Measurements from ENCODE around the gene CXCR6. TPM values are rescaled to one million over a fixed set of nuclear protein-coding genes. Genes with fewer than 3 reads are reported as not detected.

The CXCR6 gene
- total RNA-seq, 1 experiment from 2014 or later = not detected

DNA sequence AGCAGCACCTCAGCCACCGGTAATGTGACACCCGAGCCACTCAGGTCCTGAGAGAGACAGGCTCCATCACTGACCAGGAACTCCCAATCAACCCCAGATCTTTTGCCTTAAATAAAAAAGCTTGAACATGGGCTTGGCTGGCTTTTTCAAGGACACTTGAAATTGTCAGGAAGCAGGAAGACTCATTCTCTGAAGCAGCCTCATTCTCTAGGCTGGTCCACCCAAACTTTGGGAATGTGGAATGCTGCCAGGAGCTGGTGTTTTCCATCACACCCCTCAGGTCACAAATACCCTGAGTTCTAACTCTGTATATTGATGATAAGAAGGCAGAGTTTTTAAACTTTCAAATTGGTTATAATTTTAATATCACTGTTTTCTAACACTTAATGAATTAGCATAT lies 17.0 kb downstream of the CXCR6 start:
- Mint-ChIP-seq H3K36me3 (ENCODE audit: insufficient read depth, unreplicated experiment) (peaks cover 9% of the 10 kb centered on the region), H3K4me3 (ENCODE audit: low read depth, unreplicated experiment) (no peak overlapping the region), H3K27ac (ENCODE audit: unreplicated experiment) (no peak overlapping the region), H3K9me3 (ENCODE audit: low read depth, unreplicated experiment) (no peaks in the 10 kb centered on the region), H3K27me3 (ENCODE audit: unreplicated experiment) (no peaks in the 10 kb centered on the region), H3K4me1 (ENCODE audit: low read depth, unreplicated experiment) (no peaks in the 10 kb centered on the region)
- no peak for TF ChIP-seq CTCF (IDR thresholded peaks at IDR 0.05; ENCODE audit: unreplicated experiment)
- BruUV-seq (replicated peaks) = no TSS peak
- intact Hi-C loops (cut with micrococcal nuclease; ENCODE audit: unreplicated experiment) = no loop called here
- no peak for DNase-seq
- CTCF ChIA-PET = interaction anchor here (0.9 kb wide), 1 partner anchor 9 kb away, joined by 3 read pairs; no protein-coding TSS in a partner anchor

DNA sequence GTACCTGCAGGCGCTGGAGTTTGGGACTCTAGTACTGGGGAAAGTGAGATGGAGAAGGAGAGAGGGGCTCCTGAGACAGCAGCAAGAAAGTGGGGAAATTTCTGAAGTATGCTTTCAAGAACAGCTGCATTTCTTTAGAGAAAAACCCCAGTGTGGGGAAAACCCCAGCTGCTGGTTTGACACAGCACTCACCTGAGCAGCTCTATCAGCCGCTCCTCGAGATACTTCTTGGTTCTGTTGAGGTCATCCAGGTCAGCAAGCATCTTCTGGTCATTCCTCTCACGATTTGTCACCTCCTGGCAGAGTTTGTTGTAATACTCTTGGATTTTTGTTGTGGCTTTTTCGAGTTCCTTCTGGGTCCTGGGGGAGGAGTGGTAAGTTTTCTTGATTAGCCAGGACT lies 18.8 kb downstream of the CXCR6 start:
- Mint-ChIP-seq H3K36me3 (ENCODE audit: insufficient read depth, unreplicated experiment) (peaks cover 13% of the 10 kb centered on the region), H3K27me3 (ENCODE audit: unreplicated experiment) (no peaks in the 10 kb centered on the region), H3K4me1 (ENCODE audit: low read depth, unreplicated experiment) (no peaks in the 10 kb centered on the region), H3K4me3 (ENCODE audit: low read depth, unreplicated experiment) (no peak overlapping the region), H3K9me3 (ENCODE audit: low read depth, unreplicated experiment) (no peaks in the 10 kb centered on the region), H3K27ac (ENCODE audit: unreplicated experiment) (no peak overlapping the region)
- no peak for TF ChIP-seq CTCF (IDR thresholded peaks at IDR 0.05; ENCODE audit: unreplicated experiment)
- CTCF ChIA-PET = no interaction called here
- no TSS peak for BruUV-seq (replicated peaks)
- intact Hi-C loops (cut with micrococcal nuclease; ENCODE audit: unreplicated experiment) = no loop called here
- no peak for DNase-seq

DNA sequence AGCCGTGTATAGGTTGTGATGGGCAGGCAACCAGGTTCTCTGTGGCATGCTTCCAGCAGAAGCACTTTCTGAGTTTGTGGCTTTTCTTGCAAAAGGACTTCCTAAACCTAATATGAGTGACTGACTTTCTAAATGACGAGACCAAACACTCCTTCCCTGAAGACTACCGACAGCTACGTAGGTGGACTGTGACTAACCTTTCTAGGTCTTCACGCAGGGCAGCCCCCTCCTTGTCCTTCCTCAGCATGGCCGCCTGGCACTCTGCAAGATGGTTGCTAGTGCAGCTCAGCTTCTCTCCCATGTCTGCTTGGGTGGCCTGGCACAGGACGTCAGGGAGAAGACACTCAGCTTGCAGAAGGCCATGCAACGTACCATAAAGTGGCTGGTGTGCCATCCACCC lies 20.9 kb downstream of the CXCR6 start:
- TF ChIP-seq CTCF (IDR thresholded peaks at IDR 0.05; ENCODE audit: unreplicated experiment) = no peak
- H3K27ac Mint-ChIP-seq (ENCODE audit: unreplicated experiment) = no peak overlapping the region
- no peaks in the 10 kb centered on the region for H3K27me3 Mint-ChIP-seq (ENCODE audit: unreplicated experiment)
- intact Hi-C loops (cut with micrococcal nuclease; ENCODE audit: unreplicated experiment) = no loop called here
- BruUV-seq (replicated peaks) = no TSS peak
- no peak for DNase-seq
- peaks cover 4% of the 10 kb centered on the region for H3K36me3 Mint-ChIP-seq (ENCODE audit: insufficient read depth, unreplicated experiment)
- H3K4me3 Mint-ChIP-seq (ENCODE audit: low read depth, unreplicated experiment) = no peak overlapping the region
- H3K4me1 Mint-ChIP-seq (ENCODE audit: low read depth, unreplicated experiment) = no peaks in the 10 kb centered on the region
- no peaks in the 10 kb centered on the region for H3K9me3 Mint-ChIP-seq (ENCODE audit: low read depth, unreplicated experiment)
- CTCF ChIA-PET = no interaction called here

DNA sequence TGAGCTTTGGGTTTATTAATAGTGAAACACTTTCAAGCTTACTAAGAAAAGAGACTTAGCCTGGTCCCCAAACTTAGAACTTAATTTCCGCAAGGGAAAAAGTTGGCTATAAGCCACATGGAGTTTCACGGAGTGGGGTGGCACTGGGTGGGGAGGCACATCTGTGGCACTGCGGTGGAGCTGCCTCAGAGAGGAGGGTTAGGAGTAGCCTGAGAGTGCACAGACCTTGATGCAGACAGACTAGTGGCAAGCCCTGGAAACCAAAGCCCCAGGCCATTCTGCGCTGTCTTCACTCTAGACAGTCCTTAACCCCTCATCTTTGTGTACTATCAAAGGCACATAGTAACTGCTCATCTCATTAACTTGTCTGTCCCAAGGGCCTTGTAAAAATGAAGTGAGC lies 22.0 kb downstream of the CXCR6 start:
- no peak for DNase-seq
- BruUV-seq (replicated peaks) = no TSS peak
- no peak overlapping the region for H3K27ac Mint-ChIP-seq (ENCODE audit: unreplicated experiment)
- peaks cover 4% of the 10 kb centered on the region for H3K36me3 Mint-ChIP-seq (ENCODE audit: insufficient read depth, unreplicated experiment)
- intact Hi-C loops (cut with micrococcal nuclease; ENCODE audit: unreplicated experiment) = no loop called here
- no peaks in the 10 kb centered on the region for H3K9me3 Mint-ChIP-seq (ENCODE audit: low read depth, unreplicated experiment)
- CTCF ChIA-PET = no interaction called here
- H3K4me1 Mint-ChIP-seq (ENCODE audit: low read depth, unreplicated experiment) = no peaks in the 10 kb centered on the region
- no peaks in the 10 kb centered on the region for H3K27me3 Mint-ChIP-seq (ENCODE audit: unreplicated experiment)
- H3K4me3 Mint-ChIP-seq (ENCODE audit: low read depth, unreplicated experiment) = no peak overlapping the region
- no peak for TF ChIP-seq CTCF (IDR thresholded peaks at IDR 0.05; ENCODE audit: unreplicated experiment)

DNA sequence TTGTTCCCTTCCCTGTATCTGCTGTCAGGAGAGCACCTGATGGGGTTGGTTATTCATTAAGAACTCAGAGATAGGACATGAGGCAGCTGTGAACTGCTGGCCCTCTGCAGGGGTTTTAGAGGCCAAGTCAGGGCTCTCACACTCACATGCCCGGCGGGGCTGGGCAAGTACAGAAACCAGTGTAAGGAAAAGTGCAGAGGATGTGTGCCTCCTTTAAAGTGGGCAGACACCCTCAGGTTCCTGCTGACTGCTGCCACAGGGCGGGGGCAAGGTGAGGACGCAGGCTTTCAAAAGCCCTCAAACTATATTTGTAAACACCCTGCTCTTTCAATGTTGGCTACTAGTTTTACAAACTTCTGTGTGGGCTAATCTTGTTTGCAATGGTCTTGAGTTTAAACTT lies 22.4 kb downstream of the CXCR6 start:
- intact Hi-C loops (cut with micrococcal nuclease; ENCODE audit: unreplicated experiment) = no loop called here
- no peak overlapping the region for H3K27ac Mint-ChIP-seq (ENCODE audit: unreplicated experiment)
- H3K4me1 Mint-ChIP-seq (ENCODE audit: low read depth, unreplicated experiment) = no peaks in the 10 kb centered on the region
- DNase-seq = no peak
- no peak for TF ChIP-seq CTCF (IDR thresholded peaks at IDR 0.05; ENCODE audit: unreplicated experiment)
- no peaks in the 10 kb centered on the region for H3K27me3 Mint-ChIP-seq (ENCODE audit: unreplicated experiment)
- no peak overlapping the region for H3K4me3 Mint-ChIP-seq (ENCODE audit: low read depth, unreplicated experiment)
- no TSS peak for BruUV-seq (replicated peaks)
- CTCF ChIA-PET = no interaction called here
- H3K36me3 Mint-ChIP-seq (ENCODE audit: insufficient read depth, unreplicated experiment) = peaks cover 4% of the 10 kb centered on the region
- H3K9me3 Mint-ChIP-seq (ENCODE audit: low read depth, unreplicated experiment) = no peaks in the 10 kb centered on the region
